Keratinocyte (primary cell): ENCODE measurements around the gene ANKMY1. TPM values are rescaled to one million over a fixed set of nuclear protein-coding genes. Genes with fewer than 3 reads are reported as not detected.

Experiments
- DNase-seq: peaks from one replicate; pipeline ENCODE4 v3.0.0-alpha.2; 2011; ENCODE audit warnings: low read depth, missing footprints, low spot score
- FAIRE-seq: peaks from 2 replicates; lab custom pipeline; 2011; peaks lifted over from hg19 to GRCh38; lab: Jason Lieb, UNC
- H2AFZ ChIP-seq: 2 replicates; pipeline ENCODE4 v1.6.0; 2012; ENCODE audit warnings: low read length, control low read depth, inconsistent platforms; ENCODE audit not compliant: control insufficient read depth
- H3K27ac ChIP-seq: 2 replicates; pipeline ENCODE4 v1.5.1; 2011; ENCODE audit warnings: low read length; ENCODE audit not compliant: control insufficient read depth, insufficient read depth
- H3K27me3 ChIP-seq: 3 replicates; pipeline ENCODE4 v1.6.0; 2011; ENCODE audit warnings: low read length; ENCODE audit not compliant: control insufficient read depth, insufficient read depth; ENCODE audit errors: extremely low read depth
- H3K36me3 ChIP-seq, 2 experiments: 2 replicates in 1 of 2; 3 replicates in 1 of 2; pipeline ENCODE4 v1.5.1; 2011; ENCODE audit warnings: low read length in 2 of 2, mild to moderate bottlenecking in 1 of 2; ENCODE audit not compliant: control insufficient read depth in 2 of 2, insufficient read depth in 2 of 2; ENCODE audit errors: extremely low read depth in 1 of 2
- H3K4me1 ChIP-seq: 3 replicates; pipeline ENCODE4 v1.5.1; 2011; ENCODE audit warnings: low read length; ENCODE audit not compliant: control insufficient read depth, insufficient read depth; ENCODE audit errors: extremely low read depth
- H3K4me2 ChIP-seq: 3 replicates; pipeline ENCODE4 v1.6.0; 2011; ENCODE audit warnings: low read depth, low read length; ENCODE audit not compliant: control insufficient read depth, insufficient read depth; ENCODE audit errors: extremely low read depth
- H3K4me3 ChIP-seq, 3 experiments: fragments of 200-600 bp in 1 of 3; sonication (generic) in 1 of 3; 2 replicates in 2 of 3; 3 replicates in 1 of 3; pipeline ENCODE4 v1.5.1; 2011 to 2016; ENCODE audit warnings: low read length in 3 of 3, mild to moderate bottlenecking in 3 of 3, control low read depth in 2 of 3, inconsistent platforms in 1 of 3, low read depth in 1 of 3, mixed read lengths in 1 of 3, mixed run types in 1 of 3, moderate library complexity in 1 of 3; ENCODE audit not compliant: control insufficient read depth in 2 of 3, insufficient read depth in 2 of 3; ENCODE audit errors: extremely low read depth in 1 of 3
- H3K79me2 ChIP-seq: 2 replicates; pipeline ENCODE4 v1.6.0; 2012; ENCODE audit warnings: low read length; ENCODE audit not compliant: control insufficient read depth, insufficient read depth
- H3K9ac ChIP-seq: 3 replicates; pipeline ENCODE4 v1.6.0; 2011; ENCODE audit warnings: low read length; ENCODE audit not compliant: control insufficient read depth, insufficient read depth; ENCODE audit errors: extremely low read depth
- H3K9me1 ChIP-seq: 3 replicates; pipeline ENCODE4 v1.6.0; 2011; ENCODE audit warnings: low read length; ENCODE audit not compliant: control insufficient read depth, insufficient read depth; ENCODE audit errors: extremely low read depth
- H3K9me3 ChIP-seq: 2 replicates; pipeline ENCODE4 v1.5.1; 2012; ENCODE audit warnings: low read depth, low read length; ENCODE audit not compliant: control insufficient read depth
- H4K20me1 ChIP-seq: 3 replicates; pipeline ENCODE4 v1.6.0; 2011; ENCODE audit warnings: low read length; ENCODE audit not compliant: control insufficient read depth, insufficient read depth; ENCODE audit errors: extremely low read depth
- CTCF ChIP-seq, 3 experiments: IDR thresholded peaks in 1 of 3; conservative IDR thresholded peaks in 1 of 3; optimal IDR thresholded peaks in 1 of 3; 2 replicates in 2 of 3; 3 replicates in 1 of 3; pipeline versions ENCODE3 to v1.5.1; 2011; ENCODE audit warnings: low read length in 3 of 3, mild to moderate bottlenecking in 3 of 3, moderate library complexity in 2 of 3, control low read depth in 1 of 3, inconsistent platforms in 1 of 3; ENCODE audit not compliant: insufficient read depth in 2 of 3; ENCODE audit errors: extremely low read depth in 1 of 3
- EZH2 ChIP-seq: IDR thresholded peaks from one replicate; pipeline ENCODE4 v1.6.1; 2012; ENCODE audit warnings: inconsistent platforms, mild to moderate bottlenecking, low read length, moderate library complexity
- dilution Hi-C: fragments of 300-500 bp; cut with MboI; formaldehyde crosslinking; loops from one replicate; pipeline ENCODE4 v1.7.0; 2020; ENCODE audit warnings: low sequenced_read_pairs; ENCODE audit not compliant: extremely low pct_ligation_motif_present
- polyA plus RNA-seq, 5 experiments: library from polyadenylated mRNA; depleted of rRNA in 3 of 5; stranded (reverse) in 3 of 5; stranded (forward) in 1 of 5; unstranded in 1 of 5; fragments of >200 nt; gene quantifications; 1 replicate in 1 of 5; 2 replicates in 3 of 5; 3 replicates in 1 of 5; pipeline versions ENCODE4 v1.2.1 to v1.2.3, GENCODE V29; 2011 to 2012; ENCODE audit warnings: missing spikeins in 2 of 5, low read depth in 1 of 5, low replicate concordance in 1 of 5

Gene ANKMY1
- polyA plus RNA-seq, 1 donor (not counting 4 experiments of a cell fraction or from before 2014, with no cell fraction given) = 3.3 TPM

- peak within 1 kb of the TSS; percentile 69 to 88 (median 86) for H3K4me3 ChIP-seq
- H3K36me3 ChIP-seq = no peaks in the 10 kb centered on the region
- H2AFZ ChIP-seq = peak within 1 kb of the TSS; percentile 68
- peak within 1 kb of the TSS; percentile 97 for H3K4me2 ChIP-seq
- peak within 1 kb of the TSS; percentile 86 for H3K9ac ChIP-seq
- H3K27me3 ChIP-seq = no peaks in the 10 kb centered on the region
- H3K79me2 ChIP-seq = no peaks in the 10 kb centered on the region
- H3K4me1 ChIP-seq = peaks cover 32% of the 10 kb centered on the region
- peak within 1 kb of the TSS; percentile 98 for H3K27ac ChIP-seq
- H3K9me3 ChIP-seq = no peaks in the 10 kb centered on the region
- no peak for DNase-seq
- TF ChIP-seq CTCF (optimal IDR thresholded peaks at IDR 0.05 in 1 of 3, IDR thresholded peaks at IDR 0.05 in 1 of 3, conservative IDR thresholded peaks at IDR 0.05 in 1 of 3; ENCODE audit: extremely low read depth in 1 of 3, insufficient read depth in 2 of 3, low read length in 3 of 3) (no peak), EZH2 (no peak)
- no peaks in the 10 kb centered on the region for H4K20me1 ChIP-seq
- dilution Hi-C loops = no loop called here
- peaks cover 2% of the 10 kb centered on the region for H3K9me1 ChIP-seq
- no peak for FAIRE-seq
These were observed 2.3 kb upstream of the ANKMY1 start, which contains the start of gene DUSP28 for GRCh38 chr2:240560084-240560479. TSS of gene DUSP28 (plus strand) at chr2:240560357. CDS start at chr2:240560685, 328 bp downstream.

GRCh38 chr2:240559286-240559685, 1.5 kb upstream of the ANKMY1 start:
- Histone ChIP-seq H3K9ac (no peak overlapping the region), H3K79me2 (no peaks in the 10 kb centered on the region)
- dilution Hi-C loops = no loop called here

More at GRCh38 chr2:240559286-240559685, 1.5 kb upstream of the ANKMY1 start:
- Histone ChIP-seq H2AFZ (no peak overlapping the region), H3K36me3 (peaks cover 0 to under 1% of the 10 kb centered on the region in 2 experiments), H4K20me1 (no peaks in the 10 kb centered on the region), H3K27ac (no peak overlapping the region), H3K4me3 (peak overlapping the region in 2 of 3 experiments; percentile 62 to 86), H3K4me2 (peak overlapping the region; percentile 97), H3K9me3 (no peaks in the 10 kb centered on the region), H3K27me3 (no peaks in the 10 kb centered on the region), H3K4me1 (peaks cover 32% of the 10 kb centered on the region), H3K9me1 (peaks cover 2% of the 10 kb centered on the region)
- no peak for FAIRE-seq
- no peak for TF ChIP-seq EZH2
- TF ChIP-seq CTCF (optimal IDR thresholded peaks at IDR 0.05 in 1 of 3, IDR thresholded peaks at IDR 0.05 in 1 of 3, conservative IDR thresholded peaks at IDR 0.05 in 1 of 3; ENCODE audit: extremely low read depth in 1 of 3, insufficient read depth in 2 of 3, low read length in 3 of 3) = no peak
- no peak for DNase-seq
